Esophagus squamous epithelium (tissue), 4 donors: ENCODE data around the gene ARHGEF37.

Experiments
- CTCF ChIP-seq, 6 experiments: fragments of 450-650 bp in 4 of 6; fragments of 200-600 bp in 2 of 6; sonication (generic) in 2 of 6; IDR thresholded peaks; one replicate each; pipeline ENCODE4 v1.5.1; 2016 to 2019; ENCODE audit warnings: antibody characterized with exemption in 6 of 6, mild to moderate bottlenecking in 4 of 6, moderate library complexity in 4 of 6
- POLR2A ChIP-seq, 4 donors: fragments of 450-650 bp; IDR thresholded peaks; one replicate each; pipeline ENCODE4 v1.6.1; 2017; ENCODE audit warnings: antibody characterized with exemption in 4 of 4, mild to moderate bottlenecking in 4 of 4, moderate library complexity in 3 of 4

- TF ChIP-seq CTCF (IDR thresholded peaks at IDR 0.05) (no peak), POLR2A (IDR thresholded peaks at IDR 0.05) (no peak)
These were observed 43.8 kb upstream of the ARHGEF37 start for GRCh38 chr5:149537374-149537975.
